Mesothelial cell of epicardium (in vitro differentiated cells): ENCODE measurements around the gene MOB1B. TPM values are rescaled to one million over a fixed set of nuclear protein-coding genes. Genes with fewer than 3 reads are reported as not detected.

Experiments used
- DNase-seq, 2 experiments: peaks; one replicate each; pipeline ENCODE4 v3.0.0; 2021; ENCODE audit warnings: low spot score in 2 of 2; ENCODE audit not compliant: unreplicated experiment in 2 of 2
- H3K27ac Mint-ChIP-seq: 2 replicates; pipeline ENCODE4 v1.8.0; 2021; ENCODE audit warnings: mixed read lengths
- H3K27me3 Mint-ChIP-seq: 2 replicates; pipeline ENCODE4 v1.8.0; 2021; ENCODE audit warnings: low read depth, mixed read lengths
- H3K36me3 Mint-ChIP-seq: 2 replicates; pipeline ENCODE4 v1.8.0; 2021; ENCODE audit warnings: mixed read lengths
- H3K4me1 Mint-ChIP-seq: 2 replicates; pipeline ENCODE4 v1.8.0; 2021; ENCODE audit warnings: mixed read lengths
- H3K4me3 Mint-ChIP-seq: 2 replicates; pipeline ENCODE4 v1.8.0; 2021; ENCODE audit warnings: mild to moderate bottlenecking, moderate library complexity, mixed read lengths
- H3K9me3 Mint-ChIP-seq: 2 replicates; pipeline ENCODE4 v1.8.0; 2021; ENCODE audit warnings: mixed read lengths
- total RNA-seq: library from RNA; stranded (reverse); gene quantifications from 3 replicates; pipeline ENCODE4 v1.2.1, GENCODE V29; 2021
- TF ChIP-seq, protein P1 (sequence below): fragments of 200-600 bp; sonication (generic); IDR thresholded peaks from one replicate; pipeline ENCODE4 v1.5.0; 2021; ENCODE audit warnings: antibody characterized with exemption; ENCODE audit not compliant: unreplicated experiment

MOB1B gene
- total RNA-seq, 1 donor from 2014 or later: 36.2 TPM

GRCh38 chr4:70868778-70869177 lies 33.4 kb upstream of the MOB1B start:
- H3K9me3 Mint-ChIP-seq: no peaks in the 10 kb centered on the region
- no peaks in the 10 kb centered on the region for H3K36me3 Mint-ChIP-seq
- no peak overlapping the region for H3K27ac Mint-ChIP-seq
- H3K4me1 Mint-ChIP-seq: no peaks in the 10 kb centered on the region
- TF ChIP-seq, protein P1, sequence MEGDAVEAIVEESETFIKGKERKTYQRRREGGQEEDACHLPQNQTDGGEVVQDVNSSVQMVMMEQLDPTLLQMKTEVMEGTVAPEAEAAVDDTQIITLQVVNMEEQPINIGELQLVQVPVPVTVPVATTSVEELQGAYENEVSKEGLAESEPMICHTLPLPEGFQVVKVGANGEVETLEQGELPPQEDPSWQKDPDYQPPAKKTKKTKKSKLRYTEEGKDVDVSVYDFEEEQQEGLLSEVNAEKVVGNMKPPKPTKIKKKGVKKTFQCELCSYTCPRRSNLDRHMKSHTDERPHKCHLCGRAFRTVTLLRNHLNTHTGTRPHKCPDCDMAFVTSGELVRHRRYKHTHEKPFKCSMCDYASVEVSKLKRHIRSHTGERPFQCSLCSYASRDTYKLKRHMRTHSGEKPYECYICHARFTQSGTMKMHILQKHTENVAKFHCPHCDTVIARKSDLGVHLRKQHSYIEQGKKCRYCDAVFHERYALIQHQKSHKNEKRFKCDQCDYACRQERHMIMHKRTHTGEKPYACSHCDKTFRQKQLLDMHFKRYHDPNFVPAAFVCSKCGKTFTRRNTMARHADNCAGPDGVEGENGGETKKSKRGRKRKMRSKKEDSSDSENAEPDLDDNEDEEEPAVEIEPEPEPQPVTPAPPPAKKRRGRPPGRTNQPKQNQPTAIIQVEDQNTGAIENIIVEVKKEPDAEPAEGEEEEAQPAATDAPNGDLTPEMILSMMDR: no peak
- H3K27me3 Mint-ChIP-seq: no peaks in the 10 kb centered on the region
- no peak for DNase-seq
- H3K4me3 Mint-ChIP-seq: no peak overlapping the region

- Mint-ChIP-seq H3K27ac (no peak overlapping the region), H3K36me3 (no peaks in the 10 kb centered on the region), H3K4me3 (no peak overlapping the region), H3K4me1 (peaks cover 8% of the 10 kb centered on the region), H3K9me3 (no peaks in the 10 kb centered on the region), H3K27me3 (no peaks in the 10 kb centered on the region)
- no peak for DNase-seq
- TF ChIP-seq, protein P1: no peak
Observed at GRCh38 chr4:70873216-70873615, 29.0 kb upstream of the MOB1B start.

GRCh38 chr4:70874268-70875156 lies 27.7 kb upstream of the MOB1B start:
- Mint-ChIP-seq H3K36me3 (no peaks in the 10 kb centered on the region), H3K4me1 (peaks cover 8% of the 10 kb centered on the region), H3K9me3 (no peaks in the 10 kb centered on the region), H3K27ac (no peak overlapping the region), H3K27me3 (no peaks in the 10 kb centered on the region), H3K4me3 (no peak overlapping the region)
- DNase-seq: no peak
- TF ChIP-seq, protein P1: no peak

DNA sequence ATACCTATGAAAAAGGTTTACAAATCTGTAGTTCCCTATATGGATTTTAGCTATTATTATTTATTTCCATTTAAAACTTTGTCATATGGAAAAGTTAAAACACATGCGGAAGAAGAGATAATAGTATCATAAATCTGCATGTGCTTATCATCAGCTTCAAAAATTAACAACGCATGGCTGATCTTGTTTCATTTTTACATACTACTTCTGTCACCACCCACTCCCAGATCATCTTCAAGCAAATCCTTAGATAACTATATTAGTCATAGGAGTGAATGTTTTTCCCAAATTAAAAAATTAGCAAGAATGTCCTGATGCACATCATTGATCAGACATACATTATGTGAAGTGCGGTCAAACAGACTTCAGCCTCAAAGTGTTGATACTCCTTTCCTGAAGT lies 24.6 kb upstream of the MOB1B start:
- TF ChIP-seq, protein P1: no peak
- no peak overlapping the region for H3K27ac Mint-ChIP-seq
- H3K4me3 Mint-ChIP-seq: no peak overlapping the region
- peaks cover 14% of the 10 kb centered on the region for H3K4me1 Mint-ChIP-seq
- no peak for DNase-seq
- no peaks in the 10 kb centered on the region for H3K27me3 Mint-ChIP-seq
- H3K9me3 Mint-ChIP-seq: no peaks in the 10 kb centered on the region
- H3K36me3 Mint-ChIP-seq: no peaks in the 10 kb centered on the region

DNA sequence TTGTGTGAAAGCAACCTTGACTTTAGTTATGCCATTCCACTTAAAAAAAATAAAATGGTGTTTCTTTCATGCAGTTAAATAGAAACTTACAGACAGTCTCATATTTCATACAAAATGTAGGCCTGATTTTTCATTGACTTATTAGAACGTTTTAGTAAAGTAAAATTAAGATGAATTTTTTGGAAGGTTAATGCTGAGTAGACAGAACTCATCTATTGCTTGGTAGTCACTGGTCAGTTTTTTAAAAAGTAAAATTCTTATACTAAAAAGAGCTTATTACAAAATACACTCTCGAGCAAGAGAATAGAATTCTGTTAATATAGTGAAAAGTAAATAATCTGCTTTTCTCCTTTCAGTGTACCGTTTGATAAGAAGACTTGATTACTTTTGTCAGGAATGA lies 21.4 kb upstream of the MOB1B start:
- TF ChIP-seq, protein P1: no peak
- H3K4me3 Mint-ChIP-seq: no peak overlapping the region
- no peak overlapping the region for H3K27ac Mint-ChIP-seq
- H3K36me3 Mint-ChIP-seq: peaks cover 4% of the 10 kb centered on the region
- H3K4me1 Mint-ChIP-seq: peaks cover 14% of the 10 kb centered on the region
- no peak for DNase-seq
- no peaks in the 10 kb centered on the region for H3K27me3 Mint-ChIP-seq
- H3K9me3 Mint-ChIP-seq: peaks cover 5% of the 10 kb centered on the region
